ENCODE measurements around the gene BCL2L13. TPM values are rescaled to one million over a fixed set of nuclear protein-coding genes. Genes with fewer than 3 reads are reported as not detected.
"Not testable (repeated sequence)": the region's sequence is repeated elsewhere in the genome, so short reads cannot be mapped to it uniquely, and the experiment has no call there.

The BCL2L13 gene
- total RNA-seq, 2 donors from 2014 or later: 25.1 to 31.4 TPM

DNA sequence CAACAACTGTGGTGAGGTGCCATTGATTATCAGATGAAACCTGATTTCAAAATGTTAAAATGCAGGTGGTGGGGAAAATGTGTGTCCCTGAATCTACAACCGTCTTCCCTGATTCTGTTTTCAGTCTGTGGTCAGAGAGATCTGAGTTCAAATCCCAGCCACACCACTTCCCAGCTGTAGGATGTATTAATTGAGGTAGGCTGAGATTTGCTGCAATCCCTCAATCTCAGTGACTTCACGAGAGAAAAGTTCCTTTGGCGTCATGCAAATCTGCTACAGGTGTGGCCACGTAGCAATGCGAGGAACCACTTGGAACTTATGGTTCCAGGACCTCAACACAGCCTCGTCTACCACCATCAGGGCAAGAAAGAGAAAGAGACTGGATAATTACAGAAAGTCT, 56.2 kb downstream of the BCL2L13 start:
- Mint-ChIP-seq H3K27ac (no peak overlapping the region), H3K9me3 (no peaks in the 10 kb centered on the region), H3K4me1 (no peaks in the 10 kb centered on the region), H3K36me3 (ENCODE audit: low read depth) (peaks cover 53% of the 10 kb centered on the region), H3K27me3 (no peaks in the 10 kb centered on the region), H3K4me3 (no peak overlapping the region)
- ATAC-seq (replicated peaks): no peak

- peaks cover 57% of the 10 kb centered on the region for H3K36me3 Mint-ChIP-seq (ENCODE audit: low read depth)
- no peaks in the 10 kb centered on the region for H3K4me1 Mint-ChIP-seq
- H3K27ac Mint-ChIP-seq: no peak overlapping the region
- no peaks in the 10 kb centered on the region for H3K9me3 Mint-ChIP-seq
- no peak for ATAC-seq (replicated peaks)
- H3K27me3 Mint-ChIP-seq: no peaks in the 10 kb centered on the region
- H3K4me3 Mint-ChIP-seq: no peak overlapping the region
Observed at GRCh38 chr22:17695986-17696385, 57.4 kb downstream of the BCL2L13 start.

DNA sequence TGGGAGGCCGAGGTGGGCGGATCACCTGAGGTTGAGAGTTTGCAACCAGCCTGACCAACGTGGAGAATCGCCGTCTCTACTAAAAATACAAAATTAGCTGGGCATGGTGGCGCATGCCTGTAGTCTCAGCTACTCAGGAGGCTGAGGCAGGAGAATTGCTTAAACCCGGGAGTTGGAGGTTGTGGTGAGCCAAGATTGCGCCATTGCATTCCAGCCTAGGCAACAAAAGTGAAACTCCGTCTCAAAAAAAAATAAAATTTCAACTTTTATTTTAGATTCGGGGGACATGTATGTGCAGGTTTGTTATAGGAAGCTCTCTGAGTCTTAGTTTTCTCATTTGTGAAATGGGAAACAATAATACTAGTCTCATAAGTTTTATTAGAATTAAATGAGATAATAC, 58.6 kb downstream of the BCL2L13 start:
- H3K9me3 Mint-ChIP-seq; H3K4me3 Mint-ChIP-seq; H3K4me1 Mint-ChIP-seq; H3K27me3 Mint-ChIP-seq; H3K27ac Mint-ChIP-seq; ATAC-seq (replicated peaks): not testable (repeated sequence)
- H3K36me3 Mint-ChIP-seq (ENCODE audit: low read depth): peaks cover 45% of the 10 kb centered on the region

DNA sequence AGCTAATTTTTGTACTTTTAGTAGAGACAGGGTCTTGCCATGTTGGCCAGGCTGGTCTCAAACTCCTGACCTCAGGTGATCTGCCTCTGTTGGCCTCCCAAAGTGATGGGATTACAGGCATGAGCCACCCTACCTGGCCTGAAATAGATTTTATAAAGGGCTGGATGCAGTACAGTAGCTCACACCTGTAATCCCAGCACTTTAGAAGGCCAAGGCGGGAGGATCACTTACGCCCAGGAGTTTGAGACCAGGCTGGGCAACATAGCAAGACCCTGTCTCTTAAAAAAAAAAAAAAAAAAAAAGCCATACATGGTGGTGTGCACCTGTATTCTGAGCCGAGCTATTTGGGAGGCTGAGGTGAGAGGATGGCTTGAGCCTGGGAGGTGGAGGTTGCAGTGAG, 59.7 kb downstream of the BCL2L13 start:
- H3K4me3 Mint-ChIP-seq; H3K27me3 Mint-ChIP-seq; ATAC-seq (replicated peaks); H3K27ac Mint-ChIP-seq; H3K4me1 Mint-ChIP-seq; H3K9me3 Mint-ChIP-seq: not testable (repeated sequence)
- H3K36me3 Mint-ChIP-seq (ENCODE audit: low read depth): peaks cover 43% of the 10 kb centered on the region

GRCh38 chr22:17698948-17699347, 60.4 kb downstream of the BCL2L13 start:
- H3K27me3 Mint-ChIP-seq: no peaks in the 10 kb centered on the region
- peaks cover 50% of the 10 kb centered on the region for H3K36me3 Mint-ChIP-seq (ENCODE audit: low read depth)
- H3K4me1 Mint-ChIP-seq: no peaks in the 10 kb centered on the region
- H3K9me3 Mint-ChIP-seq: no peaks in the 10 kb centered on the region
- H3K4me3 Mint-ChIP-seq: no peak overlapping the region
- no peak overlapping the region for H3K27ac Mint-ChIP-seq
- ATAC-seq (replicated peaks): no peak

GRCh38 chr22:17699696-17700340, 61.3 kb downstream of the BCL2L13 start:
- no peak overlapping the region for H3K4me3 Mint-ChIP-seq
- H3K4me1 Mint-ChIP-seq: no peaks in the 10 kb centered on the region
- H3K9me3 Mint-ChIP-seq: no peaks in the 10 kb centered on the region
- H3K27ac Mint-ChIP-seq: no peak overlapping the region
- no peak for ATAC-seq (replicated peaks)
- peaks cover 49% of the 10 kb centered on the region for H3K36me3 Mint-ChIP-seq (ENCODE audit: low read depth)
- H3K27me3 Mint-ChIP-seq: no peaks in the 10 kb centered on the region

GRCh38 chr22:17700778-17701177, 62.2 kb downstream of the BCL2L13 start:
- H3K4me3 Mint-ChIP-seq: no peak overlapping the region
- no peaks in the 10 kb centered on the region for H3K9me3 Mint-ChIP-seq
- H3K4me1 Mint-ChIP-seq: no peaks in the 10 kb centered on the region
- H3K27ac Mint-ChIP-seq: no peak overlapping the region
- peaks cover 42% of the 10 kb centered on the region for H3K36me3 Mint-ChIP-seq (ENCODE audit: low read depth)
- no peaks in the 10 kb centered on the region for H3K27me3 Mint-ChIP-seq
- no peak for ATAC-seq (replicated peaks)

DNA sequence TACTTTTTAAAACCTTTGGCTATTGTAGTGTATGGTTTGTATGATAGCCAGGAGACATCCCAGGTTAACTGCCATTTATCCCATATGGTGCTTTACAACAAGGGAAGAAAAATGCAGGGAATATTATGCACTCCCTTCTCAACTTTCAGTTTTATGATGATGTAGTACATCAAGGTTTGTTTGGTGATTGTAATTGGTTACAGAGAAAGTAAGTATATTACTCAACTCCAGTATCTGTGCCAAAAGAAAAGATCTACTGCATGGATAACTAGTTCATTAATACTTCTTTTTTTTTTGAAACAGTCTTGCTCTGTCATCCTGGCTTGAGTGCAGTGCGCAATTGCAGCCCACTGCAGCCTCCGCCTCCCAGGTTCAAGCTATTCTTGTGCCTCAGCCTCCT, 65.3 kb downstream of the BCL2L13 start:
- no peak overlapping the region for H3K4me3 Mint-ChIP-seq
- ATAC-seq (replicated peaks): no peak
- peaks cover 12% of the 10 kb centered on the region for H3K4me1 Mint-ChIP-seq
- no peaks in the 10 kb centered on the region for H3K9me3 Mint-ChIP-seq
- no peak overlapping the region for H3K27ac Mint-ChIP-seq
- H3K27me3 Mint-ChIP-seq: no peaks in the 10 kb centered on the region
- peaks cover 40% of the 10 kb centered on the region for H3K36me3 Mint-ChIP-seq (ENCODE audit: low read depth)

DNA sequence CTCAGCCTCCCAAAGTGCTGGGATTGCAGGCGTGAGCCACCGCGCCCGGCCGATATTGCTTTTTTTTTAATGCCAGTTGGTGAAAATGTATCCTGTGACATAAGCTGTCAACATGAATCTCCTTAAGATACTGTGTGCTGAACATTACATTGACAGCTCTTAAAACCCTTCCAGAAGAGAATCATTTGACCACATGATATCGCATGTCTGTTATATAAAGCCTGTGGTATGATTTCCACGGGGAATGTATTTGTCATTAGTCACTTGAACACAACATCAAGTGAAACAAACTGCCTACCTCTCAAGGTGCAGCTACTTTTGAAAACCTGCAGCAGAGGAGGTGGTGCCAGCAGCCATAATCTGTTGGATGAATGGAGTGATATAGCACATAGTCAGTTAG, 67.0 kb downstream of the BCL2L13 start:
- Mint-ChIP-seq H3K27ac (peak overlapping the region; percentile 65), H3K4me3 (peak overlapping the region; percentile 67), H3K9me3 (no peaks in the 10 kb centered on the region), H3K4me1 (peaks cover 12% of the 10 kb centered on the region), H3K36me3 (ENCODE audit: low read depth) (peaks cover 28% of the 10 kb centered on the region), H3K27me3 (no peaks in the 10 kb centered on the region)
- ATAC-seq (replicated peaks): no peak

DNA sequence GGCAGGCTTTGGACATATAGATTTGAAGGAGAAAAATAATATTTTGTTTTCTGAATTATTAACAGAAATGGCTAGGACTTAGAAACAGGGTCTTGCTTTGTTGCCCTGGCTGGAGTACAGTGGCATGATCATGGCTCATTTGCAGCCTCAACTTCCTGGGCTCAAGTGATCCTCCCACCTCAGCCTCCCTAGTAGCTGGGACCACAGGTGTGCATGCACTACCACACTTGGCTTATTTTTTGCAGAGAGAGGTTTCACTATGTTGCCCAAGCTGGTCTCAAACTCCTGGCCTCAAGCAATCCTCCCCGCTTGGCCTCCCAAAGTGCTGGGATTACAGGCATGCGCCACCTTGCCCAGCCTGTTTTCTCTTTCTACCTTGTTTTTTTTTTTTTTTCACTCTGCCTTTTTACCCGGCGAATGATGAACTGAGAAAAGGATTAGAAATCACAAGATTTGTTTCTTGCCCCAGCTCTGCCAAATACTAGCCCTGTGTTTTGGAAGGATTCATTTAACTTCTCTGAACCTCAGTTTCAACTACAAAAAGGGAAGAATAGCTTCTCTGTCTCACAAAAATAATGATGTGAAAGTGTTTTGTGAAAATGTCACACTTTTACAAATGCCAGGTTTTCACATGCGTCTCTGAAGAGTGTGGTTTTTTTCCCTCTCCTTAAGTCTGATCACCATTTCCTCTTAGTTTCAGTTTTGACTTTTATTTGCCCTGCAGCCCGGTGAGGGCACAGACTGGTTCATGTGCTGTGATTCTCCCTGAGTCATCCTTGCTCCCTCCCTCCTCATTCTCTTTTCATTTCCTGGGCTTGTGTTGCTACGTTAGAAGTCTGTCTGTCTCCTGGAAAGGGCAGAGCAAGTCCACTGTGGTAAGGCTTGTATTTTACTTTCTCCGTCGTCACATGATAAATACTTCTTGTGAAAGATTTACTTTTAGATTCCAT, 67.7 kb downstream of the BCL2L13 start:
- no peaks in the 10 kb centered on the region for H3K9me3 Mint-ChIP-seq
- ATAC-seq (replicated peaks): peak; percentile 98
- peaks cover 12% of the 10 kb centered on the region for H3K4me1 Mint-ChIP-seq
- H3K36me3 Mint-ChIP-seq (ENCODE audit: low read depth): peaks cover 28% of the 10 kb centered on the region
- no peaks in the 10 kb centered on the region for H3K27me3 Mint-ChIP-seq
- H3K4me3 Mint-ChIP-seq: peak overlapping the region; percentile 67
- peak overlapping the region; percentile 65 for H3K27ac Mint-ChIP-seq

DNA sequence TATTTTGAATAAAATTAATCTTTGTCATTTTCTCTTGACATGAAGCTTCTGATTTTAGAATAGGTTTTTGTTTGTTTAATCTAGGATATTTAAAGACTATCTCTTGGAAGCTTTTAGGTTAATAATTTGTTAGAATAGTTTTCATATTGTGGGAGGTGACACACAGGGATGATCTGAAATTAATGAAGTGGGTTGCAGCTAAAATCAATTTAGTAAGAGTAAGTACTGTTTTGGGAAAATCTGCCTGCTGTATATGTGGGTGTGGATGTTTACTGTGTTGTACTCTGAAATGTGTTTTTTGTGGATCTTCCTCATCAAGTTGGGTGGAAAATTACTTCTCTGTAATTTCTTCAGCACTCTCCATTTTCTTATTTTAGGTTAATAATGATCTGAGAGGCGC, 68.4 kb downstream of the BCL2L13 start:
- ATAC-seq (replicated peaks): no peak

DNA sequence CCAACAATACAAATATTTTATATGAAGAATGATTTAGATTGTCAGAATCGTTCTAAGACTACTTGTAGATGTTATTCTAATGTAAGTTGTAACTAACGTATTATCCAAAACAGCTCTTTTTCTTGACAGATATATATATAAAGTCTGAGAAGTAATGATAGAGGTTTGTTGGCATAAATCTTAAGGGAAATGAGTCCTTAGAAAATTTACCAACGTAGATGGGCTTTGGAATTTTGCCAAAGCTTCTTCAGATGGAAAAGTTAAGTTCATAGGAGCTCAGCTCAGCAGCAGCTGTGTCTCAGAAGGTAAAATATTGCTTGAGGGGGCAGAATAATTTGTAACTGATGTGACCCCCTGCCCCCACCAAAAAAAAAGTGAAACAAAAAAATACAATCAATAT, 69.0 kb downstream of the BCL2L13 start:
- Mint-ChIP-seq H3K36me3 (ENCODE audit: low read depth) (peaks cover 34% of the 10 kb centered on the region), H3K27ac (no peak overlapping the region), H3K9me3 (no peaks in the 10 kb centered on the region), H3K4me1 (peaks cover 12% of the 10 kb centered on the region), H3K27me3 (no peaks in the 10 kb centered on the region), H3K4me3 (no peak overlapping the region)
- ATAC-seq (replicated peaks): no peak

More for the DNA sequence above, 68.4 kb downstream of the BCL2L13 start:
- Mint-ChIP-seq H3K36me3 (ENCODE audit: low read depth) (peaks cover 33% of the 10 kb centered on the region), H3K4me3 (peak overlapping the region; percentile 67), H3K27me3 (no peaks in the 10 kb centered on the region), H3K9me3 (no peaks in the 10 kb centered on the region), H3K4me1 (peaks cover 12% of the 10 kb centered on the region), H3K27ac (peak overlapping the region; percentile 65)

GRCh38 chr22:17710023-17710422, 71.5 kb downstream of the BCL2L13 start:
- H3K27me3 Mint-ChIP-seq: no peaks in the 10 kb centered on the region
- peaks cover 23% of the 10 kb centered on the region for H3K36me3 Mint-ChIP-seq (ENCODE audit: low read depth)
- H3K27ac Mint-ChIP-seq: no peak overlapping the region
- H3K4me1 Mint-ChIP-seq: peaks cover 12% of the 10 kb centered on the region
- H3K4me3 Mint-ChIP-seq: no peak overlapping the region
- no peaks in the 10 kb centered on the region for H3K9me3 Mint-ChIP-seq
- ATAC-seq (replicated peaks): no peak

DNA sequence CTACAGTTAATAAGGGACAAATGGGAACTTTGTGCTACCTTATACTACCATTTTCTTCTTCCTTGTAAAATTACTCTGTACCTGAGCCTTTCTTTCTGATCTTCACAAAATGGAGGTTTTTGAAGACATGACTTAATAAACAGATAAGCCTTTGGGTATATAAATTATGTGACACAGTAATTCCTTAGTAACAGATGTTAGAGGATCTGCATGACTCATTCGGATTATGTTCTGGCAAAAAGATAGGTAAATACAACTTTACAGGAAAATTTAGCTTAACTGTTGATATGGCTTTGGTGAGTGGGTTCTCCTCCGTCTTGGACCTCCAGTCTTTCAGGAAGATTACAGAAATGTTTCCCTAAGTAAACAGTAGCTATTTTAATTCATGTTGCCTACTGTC, 73.9 kb downstream of the BCL2L13 start:
- ATAC-seq (replicated peaks): no peak
- H3K27me3 Mint-ChIP-seq: no peaks in the 10 kb centered on the region
- H3K36me3 Mint-ChIP-seq (ENCODE audit: low read depth): peaks cover 15% of the 10 kb centered on the region
- H3K4me3 Mint-ChIP-seq: no peak overlapping the region
- no peaks in the 10 kb centered on the region for H3K4me1 Mint-ChIP-seq
- H3K9me3 Mint-ChIP-seq: no peaks in the 10 kb centered on the region
- H3K27ac Mint-ChIP-seq: no peak overlapping the region

DNA sequence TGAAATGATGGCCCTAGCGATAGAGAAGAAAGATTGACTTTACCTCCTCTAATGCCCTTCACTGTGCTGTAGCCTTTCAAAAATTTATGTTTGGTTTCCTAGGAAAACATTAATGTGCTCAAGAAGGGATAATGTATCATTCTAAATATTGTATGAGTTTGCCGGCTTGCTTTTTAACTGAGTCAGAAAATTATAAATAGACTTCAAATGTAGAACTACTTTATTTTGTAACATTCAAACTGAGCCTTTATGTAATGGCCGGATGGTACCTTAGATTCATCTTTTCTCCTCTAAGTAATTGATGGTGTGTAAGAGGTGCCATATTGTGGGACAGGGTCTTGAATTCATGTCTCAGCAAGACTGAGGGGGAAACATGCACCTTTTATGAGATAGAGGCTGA, 78.0 kb downstream of the BCL2L13 start:
- Mint-ChIP-seq H3K9me3 (no peaks in the 10 kb centered on the region), H3K27me3 (no peaks in the 10 kb centered on the region), H3K36me3 (ENCODE audit: low read depth) (peaks cover 10% of the 10 kb centered on the region), H3K4me3 (no peak overlapping the region), H3K27ac (peak overlapping the region; percentile 20), H3K4me1 (no peaks in the 10 kb centered on the region)
- ATAC-seq (replicated peaks): no peak
